Tibial artery (tissue), 4 donors: ENCODE results near the gene CTNS.

Source experiments
- DNase-seq, 2 donors: peaks; one replicate each; pipeline ENCODE4 v3.0.0-alpha.2; 2019
- H3K27ac ChIP-seq, 2 donors: fragments of 200-600 bp; sonication (generic) in 1 of 2; 1 replicate in 1 of 2; 2 replicates in 1 of 2; pipeline ENCODE4 v1.5.1; 2018 to 2019; ENCODE audit warnings: mild to moderate bottlenecking in 1 of 2
- H3K27me3 ChIP-seq, 2 donors: fragments of 200-600 bp; sonication (generic) in 1 of 2; one replicate each; pipeline versions ENCODE4 v1.5.1 to v1.6.0; 2016 to 2019
- H3K36me3 ChIP-seq, 3 donors: fragments of 200-600 bp; sonication (generic) in 2 of 3; one replicate each; pipeline ENCODE4 v1.5.1; 2016 to 2019; ENCODE audit warnings: mild to moderate bottlenecking in 2 of 3
- H3K4me1 ChIP-seq, 4 donors: fragments of 200-600 bp; sonication (generic) in 2 of 4; 1 replicate in 3 of 4; 2 replicates in 1 of 4; pipeline ENCODE4 v1.5.1; 2016 to 2019
- H3K4me3 ChIP-seq, 2 donors: fragments of 200-600 bp; sonication (generic) in 1 of 2; 1 replicate in 1 of 2; 2 replicates in 1 of 2; pipeline ENCODE4 v1.5.1; 2018 to 2019; ENCODE audit warnings: mild to moderate bottlenecking in 2 of 2
- H3K9me3 ChIP-seq, 3 donors: fragments of 200-600 bp; sonication (generic) in 1 of 3; one replicate each; pipeline ENCODE4 v1.5.1; 2016 to 2019
- intact Hi-C: fragments of 100-400 bp; cut with DNase I; formaldehyde crosslinking; loops from one replicate; pipeline ENCODE4 v1.15.0; 2023; ENCODE audit warnings: low total_unique reads
- TF ChIP-seq, protein P1 (sequence below), 2 experiments: fragments of 200-600 bp in 1 of 2; fragments of 450-650 bp in 1 of 2; IDR thresholded peaks; one replicate each; pipeline ENCODE4 v1.5.1; 2017 to 2019; ENCODE audit warnings: antibody characterized with exemption in 2 of 2, mild to moderate bottlenecking in 1 of 2, moderate library complexity in 1 of 2

Gene CTNS

DNA sequence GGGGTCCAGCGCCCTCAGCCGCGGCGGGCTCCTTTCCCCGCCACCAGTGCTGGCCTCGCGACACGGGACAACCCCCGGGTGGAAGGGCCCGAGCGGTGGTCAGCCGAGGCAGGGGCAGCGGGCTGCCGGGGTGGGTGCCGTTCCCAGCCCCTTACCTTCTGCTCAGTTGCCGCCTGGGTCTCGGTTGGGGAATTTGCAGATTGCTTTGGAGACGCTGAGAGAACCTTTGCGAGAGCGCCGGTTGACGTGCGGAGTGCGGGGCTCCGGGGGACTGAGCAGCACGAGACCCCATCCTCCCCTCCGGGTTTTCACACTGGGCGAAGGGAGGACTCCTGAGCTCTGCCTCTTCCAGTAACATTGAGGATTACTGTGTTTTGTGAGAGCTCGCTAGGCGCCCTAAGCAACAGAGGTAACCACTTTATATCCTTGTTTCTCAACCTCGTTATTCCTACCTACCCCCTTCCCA, 381 bp downstream of the CTNS start:
- Histone ChIP-seq H3K27me3 (no peaks in the 10 kb centered on the region), H3K4me1 (peaks cover 0 to 35% (median 22%) of the 10 kb centered on the region in 4 donors), H3K36me3 (peaks cover 0 to 17% (median 0%) of the 10 kb centered on the region in 3 donors), H3K4me3 (peak overlapping the region; percentile 92 to 94), H3K27ac (peak overlapping the region; percentile 93 to 98), H3K9me3 (no peaks in the 10 kb centered on the region)
- TF ChIP-seq, protein P1, sequence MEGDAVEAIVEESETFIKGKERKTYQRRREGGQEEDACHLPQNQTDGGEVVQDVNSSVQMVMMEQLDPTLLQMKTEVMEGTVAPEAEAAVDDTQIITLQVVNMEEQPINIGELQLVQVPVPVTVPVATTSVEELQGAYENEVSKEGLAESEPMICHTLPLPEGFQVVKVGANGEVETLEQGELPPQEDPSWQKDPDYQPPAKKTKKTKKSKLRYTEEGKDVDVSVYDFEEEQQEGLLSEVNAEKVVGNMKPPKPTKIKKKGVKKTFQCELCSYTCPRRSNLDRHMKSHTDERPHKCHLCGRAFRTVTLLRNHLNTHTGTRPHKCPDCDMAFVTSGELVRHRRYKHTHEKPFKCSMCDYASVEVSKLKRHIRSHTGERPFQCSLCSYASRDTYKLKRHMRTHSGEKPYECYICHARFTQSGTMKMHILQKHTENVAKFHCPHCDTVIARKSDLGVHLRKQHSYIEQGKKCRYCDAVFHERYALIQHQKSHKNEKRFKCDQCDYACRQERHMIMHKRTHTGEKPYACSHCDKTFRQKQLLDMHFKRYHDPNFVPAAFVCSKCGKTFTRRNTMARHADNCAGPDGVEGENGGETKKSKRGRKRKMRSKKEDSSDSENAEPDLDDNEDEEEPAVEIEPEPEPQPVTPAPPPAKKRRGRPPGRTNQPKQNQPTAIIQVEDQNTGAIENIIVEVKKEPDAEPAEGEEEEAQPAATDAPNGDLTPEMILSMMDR (IDR thresholded peaks at IDR 0.05), result peak in 1 of 2 experiments; percentile 2
- no peak for DNase-seq
- intact Hi-C loops, result loop anchor here (1.0 kb wide), 1 partner anchor 31 kb away; the partner anchor contains the start of genes EMC6 and TAX1BP3

DNA sequence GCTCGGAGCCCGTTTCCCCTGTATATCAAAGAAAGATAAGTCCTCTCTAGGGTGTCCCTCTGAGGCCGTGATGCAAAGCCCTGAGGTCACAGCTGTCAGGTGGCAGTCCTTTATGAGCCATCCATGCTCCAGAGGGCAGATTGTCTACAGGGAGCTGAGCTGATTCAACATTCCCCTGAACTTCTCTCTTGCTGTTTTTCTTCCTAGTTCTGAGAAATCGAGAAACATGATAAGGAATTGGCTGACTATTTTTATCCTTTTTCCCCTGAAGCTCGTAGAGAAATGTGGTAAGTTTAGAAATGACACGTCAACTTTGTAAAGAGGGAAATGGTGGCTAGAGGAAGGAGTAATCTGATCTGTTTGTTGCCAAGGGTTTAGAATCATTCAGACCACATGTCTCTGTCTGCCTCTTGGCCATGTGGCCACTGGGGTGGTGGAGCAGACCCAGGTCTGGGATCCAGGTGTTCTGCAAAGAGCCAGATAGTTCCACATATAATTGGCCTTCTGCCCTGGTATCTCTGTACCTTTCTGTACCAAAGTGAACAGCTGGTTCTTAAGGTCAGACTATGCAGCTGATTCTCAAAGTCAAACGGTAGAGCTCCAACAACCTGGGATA, 3.5 kb downstream of the CTNS start:
- TF ChIP-seq, protein P1 (IDR thresholded peaks at IDR 0.05), result no peak

DNA sequence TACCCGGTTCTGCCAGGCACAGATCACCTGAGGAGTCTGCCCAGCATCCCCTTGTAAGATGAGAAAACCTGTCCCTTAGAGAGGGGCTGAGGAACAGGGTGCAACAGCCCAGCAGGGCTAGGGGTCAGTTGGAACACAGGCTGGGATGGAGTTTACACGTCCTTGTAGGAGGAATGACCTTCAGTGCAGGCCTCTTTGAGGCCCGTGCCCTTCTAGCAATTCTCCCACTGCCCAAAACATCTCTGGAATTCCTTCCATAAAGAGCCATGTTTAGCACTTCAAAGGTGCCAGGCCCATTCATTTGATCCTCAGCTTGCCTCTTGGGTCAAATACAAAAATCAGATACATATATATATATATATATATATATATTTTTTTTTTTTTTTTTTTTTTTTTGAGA, 4.5 kb downstream of the CTNS start:
- Histone ChIP-seq H3K36me3 (peaks cover 0 to 46% (median 14%) of the 10 kb centered on the region in 3 donors), H3K27ac (no peak overlapping the region), H3K4me1 (peaks cover 0 to 11% (median 9%) of the 10 kb centered on the region in 4 donors), H3K4me3 (no peak overlapping the region), H3K9me3 (no peaks in the 10 kb centered on the region), H3K27me3 (no peaks in the 10 kb centered on the region)
- DNase-seq, result no peak
- TF ChIP-seq, protein P1 (IDR thresholded peaks at IDR 0.05), result no peak
- intact Hi-C loops, result no loop called here

More for the DNA sequence above, 3.5 kb downstream of the CTNS start:
- H3K36me3 ChIP-seq, result peaks cover 0 to 40% (median 10%) of the 10 kb centered on the region in 3 donors
- no peak for DNase-seq
- no peaks in the 10 kb centered on the region for H3K9me3 ChIP-seq
- no peak overlapping the region for H3K27ac ChIP-seq
- intact Hi-C loops, result no loop called here
- no peak overlapping the region for H3K4me3 ChIP-seq
- H3K27me3 ChIP-seq, result no peaks in the 10 kb centered on the region
- peaks cover 0 to 19% (median 15%) of the 10 kb centered on the region in 4 donors for H3K4me1 ChIP-seq

DNA sequence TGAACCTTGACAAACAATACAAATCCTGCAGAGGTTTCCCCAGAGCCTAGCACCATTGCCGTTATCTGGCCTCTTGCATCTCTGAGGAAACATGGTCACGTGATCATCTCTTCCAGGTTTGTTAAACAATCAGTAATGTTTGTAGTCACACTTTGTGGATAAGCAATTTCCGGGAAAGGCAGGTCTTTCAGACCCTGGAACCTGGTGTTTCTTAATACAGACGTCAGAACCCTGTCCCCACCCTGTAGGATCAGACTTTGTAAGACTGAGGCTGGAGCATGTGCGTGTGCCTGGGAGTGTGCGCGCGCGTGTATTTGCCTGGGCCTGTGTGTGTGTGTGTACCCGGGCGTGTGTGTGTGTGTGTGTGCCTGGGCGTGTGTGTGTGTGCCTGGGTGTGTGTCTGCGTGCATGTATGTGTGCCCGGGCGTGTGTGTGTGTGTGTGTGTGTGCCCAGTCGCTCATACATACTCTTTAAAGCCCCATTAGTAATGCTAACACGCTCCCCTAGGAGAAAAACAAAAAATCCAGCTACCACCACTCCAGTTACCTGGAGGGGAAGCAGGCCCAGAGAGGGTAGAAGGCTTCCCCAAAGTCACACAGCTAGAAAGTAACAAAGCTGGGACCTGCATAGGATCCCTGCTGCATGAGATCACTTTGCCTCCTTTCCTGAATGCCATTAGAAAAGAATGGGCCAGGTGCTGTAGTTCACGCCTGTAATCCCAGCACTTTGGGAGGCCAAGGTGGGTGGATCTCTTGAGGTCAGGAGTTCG, 5.3 kb downstream of the CTNS start:
- intact Hi-C loops, result no loop called here
- H3K27me3 ChIP-seq, result no peaks in the 10 kb centered on the region
- peaks cover 0 to 11% (median 9%) of the 10 kb centered on the region in 4 donors for H3K4me1 ChIP-seq
- H3K27ac ChIP-seq, result no peak overlapping the region
- DNase-seq, result no peak
- no peak overlapping the region for H3K4me3 ChIP-seq
- H3K36me3 ChIP-seq, result peaks cover 0 to 52% (median 14%) of the 10 kb centered on the region in 3 donors
- TF ChIP-seq, protein P1 (IDR thresholded peaks at IDR 0.05), result no peak
- no peaks in the 10 kb centered on the region for H3K9me3 ChIP-seq

DNA sequence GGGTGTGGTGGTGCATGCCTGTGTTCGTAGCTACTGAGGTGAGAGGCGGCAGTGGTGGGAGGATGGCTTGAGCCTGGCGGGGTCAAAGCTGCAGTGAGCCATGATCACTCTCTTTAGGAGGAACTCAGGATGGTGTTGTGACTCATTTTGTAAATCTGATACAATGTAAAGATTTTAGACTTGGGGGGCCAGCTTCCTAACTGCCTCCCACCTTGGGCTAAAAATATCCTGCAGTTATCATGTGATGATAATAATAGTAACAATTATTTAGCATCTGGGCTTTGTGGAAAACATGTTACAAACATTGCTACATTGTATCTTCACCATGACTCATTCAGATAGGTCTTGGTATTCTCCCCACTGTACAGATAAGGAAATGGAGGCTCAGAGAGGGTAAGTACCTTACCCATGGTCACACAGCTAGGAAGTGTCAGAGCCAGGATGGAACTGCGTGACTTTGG, 7.4 kb downstream of the CTNS start:
- intact Hi-C loops, result no loop called here
- no peak overlapping the region for H3K27ac ChIP-seq
- H3K4me3 ChIP-seq, result no peak overlapping the region
- no peaks in the 10 kb centered on the region for H3K9me3 ChIP-seq
- DNase-seq, result no peak
- no peaks in the 10 kb centered on the region for H3K4me1 ChIP-seq
- H3K36me3 ChIP-seq, result peaks cover 10 to 72% (median 14%) of the 10 kb centered on the region in 3 donors
- no peaks in the 10 kb centered on the region for H3K27me3 ChIP-seq
- TF ChIP-seq, protein P1 (IDR thresholded peaks at IDR 0.05), result no peak
